SK-N-SH treated with all-trans-retinoic acid at 6 μM for 48 hours (cell line): ENCODE data around the gene PIAS3.
A peak's percentile ranks its signal among the peaks of the same experiment; 100 is the strongest.

ENCODE experiments used
- ATAC-seq: fragments of 200-7000 bp; cut with Tn5 transposase; 3 replicates; pipeline ENCODE4 v1.9.1; 2020; ENCODE audit warnings: mild to moderate bottlenecking, moderate library complexity
- ARNTL ChIP-seq: fragments of 450-650 bp; formaldehyde crosslinking; IDR thresholded peaks from 2 replicates; pipeline ENCODE4 v1.5.0; 2020; ENCODE audit warnings: low read depth, mild to moderate bottlenecking, moderate library complexity, borderline replicate concordance
- BACH2 ChIP-seq: fragments of 250-450 bp; sonication (Bioruptor Pico); IDR thresholded peaks from 2 replicates; pipeline ENCODE4 v1.9.0; 2021; ENCODE audit warnings: mild to moderate bottlenecking, borderline replicate concordance
- CSDC2 ChIP-seq: fragments of 250-450 bp; sonication (Bioruptor Pico); IDR thresholded peaks from 2 replicates; pipeline ENCODE4 v1.5.0; 2020; ENCODE audit warnings: mild to moderate bottlenecking, moderate library complexity
- ESRRG ChIP-seq: fragments of 250-450 bp; sonication (Bioruptor Pico); IDR thresholded peaks from 2 replicates; pipeline ENCODE4 v1.6.1; 2021; ENCODE audit warnings: mild to moderate bottlenecking
- GLIS3 ChIP-seq: fragments of 250-450 bp; sonication (Bioruptor Pico); IDR thresholded peaks from 2 replicates; pipeline ENCODE4 v1.5.0; 2020; ENCODE audit warnings: mild to moderate bottlenecking, moderate library complexity
- ISL1 ChIP-seq: fragments of 250-450 bp; sonication (Bioruptor Pico); IDR thresholded peaks from 2 replicates; pipeline ENCODE4 v2.1.2; 2022; ENCODE audit warnings: mild to moderate bottlenecking, moderate library complexity
- OSR1 ChIP-seq: fragments of 250-450 bp; sonication (Bioruptor Pico); IDR thresholded peaks from 2 replicates; pipeline ENCODE4 v1.8.0; 2022; ENCODE audit warnings: moderate library complexity, mild to moderate bottlenecking, inconsistent platforms
- PPARA ChIP-seq: fragments of 250-450 bp; sonication (Bioruptor Pico); IDR thresholded peaks from 2 replicates; pipeline ENCODE4 v1.5.0; 2020; ENCODE audit warnings: mild to moderate bottlenecking, borderline replicate concordance
- RARB ChIP-seq: fragments of 250-450 bp; sonication (Bioruptor Pico); IDR thresholded peaks from 2 replicates; pipeline ENCODE4 v1.8.0; 2021; ENCODE audit warnings: mild to moderate bottlenecking, moderate library complexity
- SNAI2 ChIP-seq: fragments of 250-450 bp; sonication (Bioruptor Pico); IDR thresholded peaks from 2 replicates; pipeline ENCODE4 v1.5.0; 2020; ENCODE audit warnings: mild to moderate bottlenecking, moderate library complexity
- TCF4 ChIP-seq: fragments of 250-450 bp; sonication (Bioruptor Pico); IDR thresholded peaks from 2 replicates; pipeline ENCODE4 v1.8.0; 2021; ENCODE audit warnings: mild to moderate bottlenecking, moderate library complexity, borderline replicate concordance
- TOX ChIP-seq: fragments of 250-450 bp; sonication (Bioruptor Pico); IDR thresholded peaks from 2 replicates; pipeline ENCODE4 v1.8.0; 2021; ENCODE audit warnings: mild to moderate bottlenecking, moderate library complexity, borderline replicate concordance
- ZC3H10 ChIP-seq: fragments of 250-450 bp; sonication (Bioruptor Pico); IDR thresholded peaks from 2 replicates; pipeline ENCODE4 v1.5.1; 2021; ENCODE audit warnings: mild to moderate bottlenecking, moderate library complexity
- ZFP3 ChIP-seq: fragments of 250-450 bp; sonication (Bioruptor Pico); IDR thresholded peaks from 2 replicates; pipeline ENCODE4 v1.5.0; 2020; ENCODE audit warnings: mild to moderate bottlenecking, moderate library complexity
- ZFP30 ChIP-seq: fragments of 450-650 bp; formaldehyde crosslinking; IDR thresholded peaks from 2 replicates; pipeline ENCODE4 v1.5.0; 2022; ENCODE audit warnings: mild to moderate bottlenecking, moderate library complexity
- ZNF565 ChIP-seq: fragments of 450-650 bp; formaldehyde crosslinking; conservative IDR thresholded peaks from 2 replicates; pipeline ENCODE4 v1.5.0; 2020; ENCODE audit warnings: low read depth, mild to moderate bottlenecking, moderate library complexity
- ZNF70 ChIP-seq: fragments of 450-650 bp; formaldehyde crosslinking; IDR thresholded peaks from 2 replicates; pipeline ENCODE4 v1.5.0; 2020; ENCODE audit warnings: mild to moderate bottlenecking, moderate library complexity
- ZNF8 ChIP-seq: fragments of 450-650 bp; formaldehyde crosslinking; IDR thresholded peaks from 2 replicates; pipeline ENCODE4 v1.5.0; 2020; ENCODE audit warnings: mild to moderate bottlenecking, moderate library complexity
- TF ChIP-seq, protein P1 (sequence below): fragments of 250-450 bp; sonication (Bioruptor Pico); IDR thresholded peaks from 2 replicates; pipeline ENCODE4 v1.8.0; 2020; ENCODE audit warnings: mild to moderate bottlenecking, moderate library complexity, borderline replicate concordance
- TF ChIP-seq, protein P2 (sequence below): fragments of 250-450 bp; sonication (Bioruptor Pico); IDR thresholded peaks from 2 replicates; pipeline ENCODE4 v1.5.1; 2020; ENCODE audit warnings: low read depth, mild to moderate bottlenecking, moderate library complexity
- TF ChIP-seq, protein P3 (sequence below): fragments of 250-450 bp; sonication (Bioruptor Pico); IDR thresholded peaks from 2 replicates; pipeline ENCODE4 v1.8.0; 2021; ENCODE audit warnings: low read depth, mild to moderate bottlenecking, moderate library complexity, borderline replicate concordance

Gene PIAS3

DNA sequence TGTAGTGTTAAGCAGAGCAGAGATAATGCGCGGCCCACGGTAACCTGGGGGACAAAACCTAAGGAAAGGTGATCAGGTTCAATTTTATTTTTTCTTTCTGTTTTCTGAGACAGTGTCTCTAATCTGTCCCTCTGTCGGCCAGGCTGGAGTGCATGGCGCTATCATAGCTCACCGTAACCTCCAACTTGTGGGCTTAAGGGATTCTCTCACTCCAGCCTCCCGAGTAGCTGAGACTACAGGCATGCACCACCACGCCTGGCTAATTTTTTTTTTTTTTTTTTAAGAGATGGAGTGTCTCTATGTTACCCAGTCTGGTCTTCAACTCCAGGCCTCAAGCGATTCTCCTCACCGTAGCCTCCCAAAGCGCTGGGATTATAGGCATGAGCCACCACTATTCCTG is 27.5 kb upstream of the PIAS3 start:
- no peak for TF ChIP-seq SNAI2 (CRISPR knock-in tag)
- no peak for TF ChIP-seq ZNF70
- no peak for TF ChIP-seq GLIS3 (CRISPR knock-in tag)
- no peak for TF ChIP-seq CSDC2
- no peak for TF ChIP-seq BACH2 (CRISPR knock-in tag)
- TF ChIP-seq, protein P1, sequence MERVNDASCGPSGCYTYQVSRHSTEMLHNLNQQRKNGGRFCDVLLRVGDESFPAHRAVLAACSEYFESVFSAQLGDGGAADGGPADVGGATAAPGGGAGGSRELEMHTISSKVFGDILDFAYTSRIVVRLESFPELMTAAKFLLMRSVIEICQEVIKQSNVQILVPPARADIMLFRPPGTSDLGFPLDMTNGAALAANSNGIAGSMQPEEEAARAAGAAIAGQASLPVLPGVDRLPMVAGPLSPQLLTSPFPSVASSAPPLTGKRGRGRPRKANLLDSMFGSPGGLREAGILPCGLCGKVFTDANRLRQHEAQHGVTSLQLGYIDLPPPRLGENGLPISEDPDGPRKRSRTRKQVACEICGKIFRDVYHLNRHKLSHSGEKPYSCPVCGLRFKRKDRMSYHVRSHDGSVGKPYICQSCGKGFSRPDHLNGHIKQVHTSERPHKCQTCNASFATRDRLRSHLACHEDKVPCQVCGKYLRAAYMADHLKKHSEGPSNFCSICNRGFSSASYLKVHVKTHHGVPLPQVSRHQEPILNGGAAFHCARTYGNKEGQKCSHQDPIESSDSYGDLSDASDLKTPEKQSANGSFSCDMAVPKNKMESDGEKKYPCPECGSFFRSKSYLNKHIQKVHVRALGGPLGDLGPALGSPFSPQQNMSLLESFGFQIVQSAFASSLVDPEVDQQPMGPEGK (CRISPR knock-in tag), result no peak
- no peak for TF ChIP-seq PPARA
- no peak for TF ChIP-seq ZNF8
- peak; percentile 18 for ATAC-seq

DNA sequence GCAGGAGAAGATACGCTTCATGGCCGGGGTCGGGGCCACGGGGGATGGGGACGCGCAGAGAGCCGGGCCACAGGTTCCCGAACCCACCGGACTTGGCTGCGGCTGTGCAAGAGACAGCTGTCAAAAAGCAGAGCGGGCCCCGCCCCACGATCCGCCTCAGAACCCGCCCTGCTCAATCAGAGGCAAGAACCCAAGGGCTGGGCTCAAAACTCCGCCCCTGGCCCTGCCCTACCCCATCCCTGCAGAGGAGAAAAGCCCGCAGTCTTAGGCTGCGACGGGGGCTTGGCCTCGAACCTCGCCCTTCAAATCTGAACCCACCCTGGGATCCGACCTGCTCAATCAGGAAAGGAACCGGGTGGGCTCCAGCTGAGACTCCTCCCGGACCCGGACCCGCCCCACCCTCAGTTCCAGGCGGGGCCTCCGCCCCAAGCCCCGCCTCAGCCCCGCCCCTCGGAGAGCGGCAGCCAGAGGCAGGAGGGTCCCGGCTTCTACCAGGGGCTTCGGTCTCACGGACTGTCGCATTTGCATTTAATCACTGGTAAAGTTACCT is 26.9 kb upstream of the PIAS3 start, which contains the start of gene ANKRD35:
TSS of gene ANKRD35 (minus strand) at position 129 of the 550 bp plus-strand sequence. CDS start at position 21, 108 bp downstream.
- ATAC-seq, result peak; percentile 99
- TF ChIP-seq ZFP3 (CRISPR knock-in tag), result no peak
- no peak for TF ChIP-seq SNAI2 (CRISPR knock-in tag)
- TF ChIP-seq, protein P1 (CRISPR knock-in tag), result no peak
- TF ChIP-seq ZC3H10 (CRISPR knock-in tag), result no peak
- TF ChIP-seq, protein P2, sequence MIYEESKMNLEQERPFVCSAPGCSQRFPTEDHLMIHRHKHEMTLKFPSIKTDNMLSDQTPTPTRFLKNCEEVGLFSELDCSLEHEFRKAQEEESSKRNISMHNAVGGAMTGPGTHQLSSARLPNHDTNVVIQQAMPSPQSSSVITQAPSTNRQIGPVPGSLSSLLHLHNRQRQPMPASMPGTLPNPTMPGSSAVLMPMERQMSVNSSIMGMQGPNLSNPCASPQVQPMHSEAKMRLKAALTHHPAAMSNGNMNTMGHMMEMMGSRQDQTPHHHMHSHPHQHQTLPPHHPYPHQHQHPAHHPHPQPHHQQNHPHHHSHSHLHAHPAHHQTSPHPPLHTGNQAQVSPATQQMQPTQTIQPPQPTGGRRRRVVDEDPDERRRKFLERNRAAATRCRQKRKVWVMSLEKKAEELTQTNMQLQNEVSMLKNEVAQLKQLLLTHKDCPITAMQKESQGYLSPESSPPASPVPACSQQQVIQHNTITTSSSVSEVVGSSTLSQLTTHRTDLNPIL, result no peak
- TF ChIP-seq, protein P3, sequence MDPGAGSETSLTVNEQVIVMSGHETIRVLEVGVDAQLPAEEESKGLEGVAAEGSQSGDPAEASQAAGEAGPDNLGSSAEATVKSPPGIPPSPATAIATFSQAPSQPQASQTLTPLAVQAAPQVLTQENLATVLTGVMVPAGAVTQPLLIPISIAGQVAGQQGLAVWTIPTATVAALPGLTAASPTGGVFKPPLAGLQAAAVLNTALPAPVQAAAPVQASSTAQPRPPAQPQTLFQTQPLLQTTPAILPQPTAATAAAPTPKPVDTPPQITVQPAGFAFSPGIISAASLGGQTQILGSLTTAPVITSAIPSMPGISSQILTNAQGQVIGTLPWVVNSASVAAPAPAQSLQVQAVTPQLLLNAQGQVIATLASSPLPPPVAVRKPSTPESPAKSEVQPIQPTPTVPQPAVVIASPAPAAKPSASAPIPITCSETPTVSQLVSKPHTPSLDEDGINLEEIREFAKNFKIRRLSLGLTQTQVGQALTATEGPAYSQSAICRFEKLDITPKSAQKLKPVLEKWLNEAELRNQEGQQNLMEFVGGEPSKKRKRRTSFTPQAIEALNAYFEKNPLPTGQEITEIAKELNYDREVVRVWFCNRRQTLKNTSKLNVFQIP, result no peak
- no peak for TF ChIP-seq ZNF565 (CRISPR knock-in tag)
- TF ChIP-seq RARB (CRISPR knock-in tag), result no peak
- no peak for TF ChIP-seq ZNF70

DNA sequence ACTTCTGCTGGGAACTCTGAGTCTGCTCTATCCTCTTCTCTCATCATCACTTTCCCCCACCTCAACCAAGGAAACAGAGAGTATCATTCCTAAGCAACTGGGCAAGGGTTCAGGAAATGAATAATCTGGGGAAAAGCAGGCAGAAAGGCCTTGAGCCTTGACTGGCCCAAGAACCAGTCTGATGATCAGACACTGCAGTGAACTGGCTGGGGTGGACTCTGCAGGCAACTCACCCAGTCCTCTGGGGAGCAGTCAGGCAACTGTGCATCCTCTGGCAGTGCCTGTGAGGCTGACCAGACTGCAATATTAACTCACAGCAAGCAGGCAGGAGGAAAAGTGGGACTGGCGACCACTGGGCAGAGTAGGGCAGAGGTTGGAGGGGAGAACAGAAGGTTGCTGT is 25.8 kb upstream of the PIAS3 start:
- TF ChIP-seq ZC3H10 (CRISPR knock-in tag) (no peak), TCF4 (CRISPR knock-in tag) (no peak), ZFP3 (CRISPR knock-in tag) (no peak)
- no peak; the same call in 2 of the 3 replicates for ATAC-seq

DNA sequence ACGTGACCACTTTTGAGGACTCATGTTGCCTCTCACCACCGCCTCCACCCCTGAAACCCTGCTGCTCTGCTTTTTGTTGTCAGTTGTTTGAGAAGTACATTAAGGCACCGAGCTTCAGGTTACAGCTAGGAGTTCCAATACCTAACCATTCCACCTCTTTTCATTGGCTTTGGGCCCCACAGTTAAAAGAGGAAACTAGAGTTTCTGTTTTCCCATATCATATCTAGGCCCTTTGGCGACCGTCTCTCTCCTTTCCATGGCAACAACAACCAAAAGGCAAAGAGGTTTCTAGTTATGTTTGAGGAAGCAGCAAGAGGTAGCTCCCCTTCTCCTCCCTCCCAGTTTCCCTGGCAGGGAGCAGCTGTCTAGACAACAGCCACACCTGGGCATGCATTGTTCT is 20.9 kb upstream of the PIAS3 start:
- TF ChIP-seq, protein P3, result no peak
- TF ChIP-seq BACH2 (CRISPR knock-in tag) (no peak), ZFP3 (CRISPR knock-in tag) (no peak), CSDC2 (no peak), TOX (CRISPR knock-in tag) (no peak), RARB (CRISPR knock-in tag) (no peak), PPARA (no peak), SNAI2 (CRISPR knock-in tag) (no peak), TCF4 (CRISPR knock-in tag) (no peak), ARNTL (no peak), ZNF70 (no peak)
- ATAC-seq, result no peak

DNA sequence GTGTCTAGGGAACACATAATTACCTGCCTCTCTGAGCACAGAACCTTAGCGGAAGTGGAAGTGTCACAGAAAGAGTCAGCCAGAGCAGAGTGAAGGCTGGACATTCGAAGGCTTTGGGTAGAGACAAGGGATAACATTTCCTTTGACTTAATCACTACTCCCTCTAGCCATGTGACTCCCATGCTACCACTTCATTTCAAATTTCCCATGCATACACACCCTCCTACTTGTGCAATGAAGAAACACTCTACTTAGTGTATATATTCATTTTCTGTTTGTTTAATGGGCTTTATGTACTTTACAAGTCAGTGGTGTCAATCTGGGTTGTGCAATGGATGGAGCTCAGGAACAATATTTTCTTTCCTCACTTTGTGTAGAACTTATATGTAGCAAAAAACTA is 19.8 kb upstream of the PIAS3 start:
- peak; percentile 22; the same call in 1 of the 3 replicates for ATAC-seq
- no peak for TF ChIP-seq TCF4 (CRISPR knock-in tag)
- no peak for TF ChIP-seq OSR1 (CRISPR knock-in tag)
- TF ChIP-seq ZC3H10 (CRISPR knock-in tag), result no peak
- TF ChIP-seq ISL1 (CRISPR knock-in tag), result no peak
- TF ChIP-seq ESRRG (CRISPR knock-in tag), result no peak
- TF ChIP-seq BACH2 (CRISPR knock-in tag), result no peak
- no peak for TF ChIP-seq SNAI2 (CRISPR knock-in tag)
- no peak for TF ChIP-seq ZFP30 (CRISPR knock-in tag)
- TF ChIP-seq ARNTL, result no peak
- TF ChIP-seq CSDC2, result no peak
- TF ChIP-seq ZNF565 (CRISPR knock-in tag), result no peak
